Lower leg skin (tissue), 4 donors: ENCODE measurements around the gene SLC4A5. TPM values are rescaled to one million over a fixed set of nuclear protein-coding genes. Genes with fewer than 3 reads are reported as not detected.

Experiments
- DNase-seq, 2 donors: peaks; one replicate each; pipeline ENCODE4 v3.0.0-alpha.2; 2019; ENCODE audit warnings: low spot score in 2 of 2
- H3K4me3 ChIP-seq: fragments of 200-600 bp; sonication (generic); 2 replicates; pipeline ENCODE4 v1.5.1; 2017; ENCODE audit warnings: mild to moderate bottlenecking, low read depth; ENCODE audit not compliant: poor library complexity, severe bottlenecking
- CTCF ChIP-seq, 3 donors: fragments of 450-650 bp; IDR thresholded peaks; one replicate each; pipeline ENCODE4 v1.5.1; 2016; ENCODE audit warnings: antibody characterized with exemption in 3 of 3, mild to moderate bottlenecking in 3 of 3, moderate library complexity in 2 of 3
- POLR2A ChIP-seq, 2 donors: fragments of 450-650 bp; IDR thresholded peaks; one replicate each; pipeline ENCODE4 v1.6.1; 2016 to 2017; ENCODE audit warnings: antibody characterized with exemption in 2 of 2, mild to moderate bottlenecking in 1 of 2, moderate library complexity in 1 of 2
- WGBS, 2 donors: methylation state at CpG; one replicate each; pipeline ENCODE4 v1.1.5; 2018; 5-methylcytosine and 5-hydroxymethylcytosine counted together
- intact Hi-C: fragments of 100-400 bp; cut with DNase I; formaldehyde crosslinking; loops from one replicate; pipeline ENCODE4 v1.15.0; 2023; ENCODE audit warnings: low total_unique reads
- total RNA-seq, 4 donors: library from RNA; depleted of rRNA; stranded (reverse); fragments of >200 nt; gene quantifications; one replicate each; pipeline ENCODE4 v1.1.0, GENCODE V29; 2016

Gene SLC4A5
- total RNA-seq, 4 donors from 2014 or later, result 3.0 to 5.6 (median 3.7) TPM

GRCh38 chr2:74168739-74169138, 174.5 kb downstream of the SLC4A5 start:
- intact Hi-C loops, result no loop called here
- WGBS, 2 donors, result 73 to 80% methylated on average over 2 of the region's 2 CpGs
- DNase-seq, result no peak
- TF ChIP-seq POLR2A (IDR thresholded peaks at IDR 0.05) (no peak), CTCF (IDR thresholded peaks at IDR 0.05) (no peak)
- no peak overlapping the region for H3K4me3 ChIP-seq

Other genes starting within 250 kb of the SLC4A5 start
- gene BOLA3, start 195.5 kb downstream of the SLC4A5 start, total RNA-seq, result 10 to 100 TPM in 3 of 4 donors, 1 to 10 TPM in 1; 7.8 to 19.9 (median 16.6) TPM
- gene MOB1A, start 164.5 kb downstream of the SLC4A5 start, total RNA-seq, result 10 to 100 TPM; 62.7 to 90.8 (median 76.6) TPM
- 10 to 100 TPM; 12.5 to 31.8 (median 17.5) TPM for gene MTHFD2, start 144.8 kb downstream of the SLC4A5 start, total RNA-seq
- 100 to 1,000 TPM in 1 of 4 donors, 10 to 100 TPM in 3; 76.5 to 106 (median 95.8) TPM for gene DCTN1, start 36.9 kb upstream of the SLC4A5 start, total RNA-seq
- 1 to 10 TPM in 3 of 4 donors, under 1 TPM in 1; 0.34 to 2.4 (median 1.2) TPM for gene C2orf81, start 78.2 kb upstream of the SLC4A5 start, total RNA-seq
- gene WDR54, start 78.3 kb upstream of the SLC4A5 start, total RNA-seq, result 10 to 100 TPM in 1 of 4 donors, 1 to 10 TPM in 3; 5.5 to 13.3 (median 8.0) TPM
- gene RTKN, start 98.5 kb upstream of the SLC4A5 start, total RNA-seq, result 10 to 100 TPM; 44.9 to 71.8 (median 48.3) TPM
- gene INO80B, start 111.7 kb upstream of the SLC4A5 start, total RNA-seq, result 10 to 100 TPM; 19.3 to 39.6 (median 31.8) TPM
- gene WBP1, start 115.0 kb upstream of the SLC4A5 start, total RNA-seq, result 10 to 100 TPM; 35.9 to 44.9 (median 38.1) TPM
- 10 to 100 TPM; 49.5 to 57.4 (median 52.5) TPM for gene MOGS, start 122.0 kb upstream of the SLC4A5 start, total RNA-seq
- 10 to 100 TPM; 24.9 to 70.0 (median 29.5) TPM for gene MRPL53, start 129.3 kb upstream of the SLC4A5 start, total RNA-seq
- 10 to 100 TPM; 11.7 to 16.1 (median 13.4) TPM for gene CCDC142, start 139.6 kb upstream of the SLC4A5 start, total RNA-seq
- 10 to 100 TPM; 18.4 to 26.1 (median 21.9) TPM for gene TTC31, start 139.7 kb upstream of the SLC4A5 start, total RNA-seq
- gene LBX2, start 156.2 kb upstream of the SLC4A5 start, total RNA-seq, result 1 to 10 TPM in 1 of 4 donors, under 1 TPM in 1, not detected in 2; 0.55 to 1.2 TPM
- gene PCGF1, start 164.3 kb upstream of the SLC4A5 start, total RNA-seq, result 10 to 100 TPM; 13.3 to 38.4 (median 24.1) TPM
- not detected for gene TLX2, start 171.0 kb upstream of the SLC4A5 start, total RNA-seq
- 1 to 10 TPM; 1.9 to 8.0 (median 6.2) TPM for gene DQX1, start 182.8 kb upstream of the SLC4A5 start, total RNA-seq
- 100 to 1,000 TPM in 3 of 4 donors, 10 to 100 TPM in 1; 94.0 to 116 (median 112) TPM for gene AUP1, start 186.3 kb upstream of the SLC4A5 start, total RNA-seq
- 10 to 100 TPM; 22.6 to 28.6 (median 25.2) TPM for gene HTRA2, start 186.5 kb upstream of the SLC4A5 start, total RNA-seq
- gene LOXL3, start 210.5 kb upstream of the SLC4A5 start, total RNA-seq, result 1 to 10 TPM in 3 of 4 donors, under 1 TPM in 1; 0.17 to 2.5 (median 1.4) TPM
- 1 to 10 TPM; 3.8 to 7.2 (median 4.7) TPM for gene DOK1, start 211.3 kb upstream of the SLC4A5 start, total RNA-seq